GM19455 (cell line): ENCODE results near the gene GJA1.

Experiments used
- ATAC-seq: cut with Tn5 transposase; IDR thresholded peaks from one replicate; pipeline ENCODE4 v1.9.1; 2021; ENCODE audit not compliant: unreplicated experiment

Gene GJA1

GRCh38 chr6:121482004-121482693 lies 46.7 kb downstream of the GJA1 start:
- no peak for ATAC-seq

- ATAC-seq = no peak
These were observed 47.3 kb downstream of the GJA1 start for GRCh38 chr6:121482751-121483150.

- no peak for ATAC-seq
These were observed 49.9 kb downstream of the GJA1 start for GRCh38 chr6:121485359-121485811.

GRCh38 chr6:121491576-121491975 lies 56.1 kb downstream of the GJA1 start:
- no peak for ATAC-seq

GRCh38 chr6:121492536-121492935 lies 57.1 kb downstream of the GJA1 start:
- ATAC-seq = no peak

GRCh38 chr6:121497970-121498375 lies 62.5 kb downstream of the GJA1 start:
- no peak for ATAC-seq

GRCh38 chr6:121498481-121499276 lies 63.2 kb downstream of the GJA1 start:
- ATAC-seq = no peak
